HEK293T (cell line): Measurements from ENCODE around the gene ZNF319.

Source experiments
- ARNT ChIP-seq: fragments of 450-650 bp; IDR thresholded peaks from 2 replicates; pipeline ENCODE4 v1.6.1; 2017; ENCODE audit warnings: mild to moderate bottlenecking
- CTBP1 ChIP-seq: fragments of 450-650 bp; IDR thresholded peaks from 2 replicates; pipeline ENCODE4 v1.6.1; 2016; ENCODE audit warnings: borderline replicate concordance
- ELF4 ChIP-seq: fragments of 450-650 bp; IDR thresholded peaks from 2 replicates; pipeline ENCODE4 v1.6.1; 2017; ENCODE audit warnings: antibody characterized with exemption
- FOXA1 ChIP-seq: fragments of 450-650 bp; IDR thresholded peaks from 2 replicates; pipeline ENCODE4 v1.6.1; 2016; ENCODE audit warnings: mild to moderate bottlenecking
- FOXM1 ChIP-seq: fragments of 450-650 bp; IDR thresholded peaks from 2 replicates; pipeline ENCODE4 v1.6.1; 2017; ENCODE audit warnings: mild to moderate bottlenecking, borderline replicate concordance
- L3MBTL2 ChIP-seq: fragments of 450-650 bp; conservative IDR thresholded peaks from 2 replicates; pipeline ENCODE4 v1.6.1; 2016; ENCODE audit warnings: mild to moderate bottlenecking
- LEF1 ChIP-seq: fragments of 450-650 bp; IDR thresholded peaks from 2 replicates; pipeline ENCODE4 v1.6.1; 2017; ENCODE audit warnings: mild to moderate bottlenecking, borderline replicate concordance
- NFRKB ChIP-seq: fragments of 450-650 bp; IDR thresholded peaks from 2 replicates; pipeline ENCODE4 v1.6.1; 2016; ENCODE audit warnings: mild to moderate bottlenecking, moderate library complexity
- SP1 ChIP-seq: fragments of 450-650 bp; IDR thresholded peaks from 2 replicates; pipeline ENCODE4 v1.6.1; 2017
- SUZ12 ChIP-seq: fragments of 450-650 bp; IDR thresholded peaks from 2 replicates; pipeline ENCODE4 v1.6.1; 2016; ENCODE audit warnings: mild to moderate bottlenecking
- TARDBP ChIP-seq: fragments of 450-650 bp; IDR thresholded peaks from 2 replicates; pipeline ENCODE4 v1.6.1; 2016
- ZNF384 ChIP-seq: fragments of 450-650 bp; IDR thresholded peaks from 2 replicates; pipeline ENCODE4 v1.6.1; 2016

DNA sequence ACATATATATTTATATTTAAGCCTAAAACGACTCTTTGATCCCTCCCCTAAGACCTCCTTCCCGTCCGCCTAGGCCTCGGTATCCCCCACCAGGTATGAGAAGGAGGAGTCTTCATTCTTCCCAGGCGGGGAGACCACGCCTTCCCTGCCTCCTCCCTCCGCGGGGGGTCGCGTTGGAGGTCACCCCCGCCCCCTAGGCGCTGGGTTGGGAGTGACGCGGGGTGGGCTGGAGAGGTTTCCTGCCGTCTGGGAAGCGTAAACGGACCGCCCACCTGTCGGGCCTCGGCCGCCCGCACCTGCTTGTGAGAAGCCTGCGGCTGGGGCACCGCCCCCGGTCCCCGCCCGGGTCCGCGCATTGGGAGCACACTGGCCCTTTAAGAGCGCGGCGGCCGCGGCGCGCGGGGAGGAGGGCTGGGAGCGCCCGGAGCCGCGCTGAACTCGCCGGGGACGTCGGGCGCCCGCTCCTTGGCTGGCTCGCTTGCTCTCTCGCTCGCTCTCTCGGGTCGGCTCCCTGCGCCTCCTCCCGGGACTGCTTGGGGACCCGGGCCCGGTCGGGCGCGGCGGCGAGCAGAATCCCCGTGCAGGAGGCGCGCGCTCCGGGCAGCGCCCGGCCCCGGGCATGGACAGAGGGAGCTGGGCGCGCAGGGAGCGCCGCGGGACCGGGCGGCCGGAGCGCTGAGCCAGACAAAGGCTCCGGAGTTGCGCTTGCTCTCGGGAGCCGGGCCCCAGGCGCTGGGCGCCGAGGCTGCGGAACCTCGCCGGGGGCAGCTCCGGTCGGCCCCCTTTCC is 25.1 kb upstream of the ZNF319 start, which contains the start of gene MMP15:
- TF ChIP-seq FOXM1: no peak
- no peak for TF ChIP-seq TARDBP
- TF ChIP-seq SP1: no peak
- TF ChIP-seq FOXA1: no peak
- no peak for TF ChIP-seq SUZ12
- TF ChIP-seq ARNT: no peak
- no peak for TF ChIP-seq ZNF384
- TF ChIP-seq L3MBTL2: peak; percentile 37; the same call in 1 of the 2 replicates
- TF ChIP-seq ELF4: no peak
- TF ChIP-seq NFRKB: no peak
- peak; percentile 48; the same call in 1 of the 2 replicates for TF ChIP-seq CTBP1
- TF ChIP-seq LEF1: no peak
